ENCODE measurements around the gene ADCY9.

The ADCY9 gene

GRCh38 chr16:3983081-3983520 lies 133.1 kb downstream of the ADCY9 start:
- TF ChIP-seq CTCF (IDR thresholded peaks at IDR 0.05; ENCODE audit: borderline replicate concordance, control extremely low read depth, extremely low read depth, insufficient read depth, missing control alignments): peak; percentile 12
- in situ Hi-C loops (cut with MboI; ENCODE audit: low sequenced_read_pairs, unreplicated experiment): no loop called here
- DNase-seq (ENCODE audit: low spot score): peak; percentile 85

DNA sequence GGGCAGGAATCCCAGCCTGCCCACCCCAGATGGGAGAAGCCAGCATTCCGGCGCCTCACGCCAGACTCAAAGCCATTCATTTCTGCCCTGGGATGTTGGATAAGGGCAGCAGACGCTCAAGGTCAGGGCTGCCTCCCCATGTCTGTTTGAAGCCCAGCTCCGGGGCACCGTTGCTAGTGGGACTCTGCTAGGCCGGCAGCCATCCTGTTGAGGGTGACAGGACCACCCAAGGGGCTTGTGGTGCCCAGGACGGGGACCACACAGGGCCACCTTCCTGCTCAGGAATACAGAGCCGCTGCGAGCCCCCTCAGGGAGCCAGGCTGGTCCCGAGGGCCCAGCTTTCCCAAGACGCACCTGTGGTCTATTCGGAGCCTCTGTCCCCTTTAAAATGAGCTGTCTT lies 134.0 kb downstream of the ADCY9 start:
- no peak for DNase-seq (ENCODE audit: low spot score)
- in situ Hi-C loops (cut with MboI; ENCODE audit: low sequenced_read_pairs, unreplicated experiment): no loop called here
- TF ChIP-seq CTCF (IDR thresholded peaks at IDR 0.05; ENCODE audit: borderline replicate concordance, control extremely low read depth, extremely low read depth, insufficient read depth, missing control alignments): no peak

- TF ChIP-seq CTCF (IDR thresholded peaks at IDR 0.05; ENCODE audit: borderline replicate concordance, control extremely low read depth, extremely low read depth, insufficient read depth, missing control alignments): no peak
- DNase-seq (ENCODE audit: low spot score): no peak
- in situ Hi-C loops (cut with MboI; ENCODE audit: low sequenced_read_pairs, unreplicated experiment): no loop called here
Observed at GRCh38 chr16:3980253-3981111, 135.8 kb downstream of the ADCY9 start.

- in situ Hi-C loops (cut with MboI; ENCODE audit: low sequenced_read_pairs, unreplicated experiment): no loop called here
- no peak for TF ChIP-seq CTCF (IDR thresholded peaks at IDR 0.05; ENCODE audit: borderline replicate concordance, control extremely low read depth, extremely low read depth, insufficient read depth, missing control alignments)
- DNase-seq (ENCODE audit: low spot score): no peak
Observed at GRCh38 chr16:3979518-3979917, 136.7 kb downstream of the ADCY9 start.

DNA sequence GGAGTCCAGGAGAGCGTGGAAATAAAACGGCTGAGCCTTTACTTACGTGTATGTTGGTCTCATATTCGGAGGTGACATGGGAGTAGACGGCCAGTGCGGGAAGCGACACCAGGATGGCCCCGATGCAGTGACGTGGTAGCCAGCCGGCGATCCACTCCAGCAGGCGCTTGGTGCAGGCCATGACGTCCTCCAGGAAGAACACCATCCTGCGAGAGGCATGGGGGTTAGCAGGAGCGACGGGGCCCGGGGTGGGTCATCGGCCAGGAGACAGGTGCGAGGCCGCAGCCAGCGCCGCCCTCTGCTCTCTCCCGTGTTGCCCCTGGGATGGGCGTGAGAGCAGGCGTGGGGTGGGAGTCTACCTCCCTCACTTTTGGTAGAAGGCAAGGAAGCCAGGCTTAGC lies 137.2 kb downstream of the ADCY9 start:
- no peak for TF ChIP-seq CTCF (IDR thresholded peaks at IDR 0.05; ENCODE audit: borderline replicate concordance, control extremely low read depth, extremely low read depth, insufficient read depth, missing control alignments)
- no peak for DNase-seq (ENCODE audit: low spot score)
- in situ Hi-C loops (cut with MboI; ENCODE audit: low sequenced_read_pairs, unreplicated experiment): no loop called here

- no peak for DNase-seq (ENCODE audit: low spot score)
- in situ Hi-C loops (cut with MboI; ENCODE audit: low sequenced_read_pairs, unreplicated experiment): no loop called here
- no peak for TF ChIP-seq CTCF (IDR thresholded peaks at IDR 0.05; ENCODE audit: borderline replicate concordance, control extremely low read depth, extremely low read depth, insufficient read depth, missing control alignments)
Observed at GRCh38 chr16:3977376-3977775, 138.9 kb downstream of the ADCY9 start.
